Astrocyte (in vitro differentiated cells and primary cell): Measurements from ENCODE around the gene POGZ. TPM values are rescaled to one million over a fixed set of nuclear protein-coding genes. Genes with fewer than 3 reads are reported as not detected.

ENCODE experiments used
- DNase-seq: peaks from one replicate; pipeline ENCODE4 v3.0.0-alpha.2; 2010; ENCODE audit warnings: low read depth
- FAIRE-seq: peaks from 2 replicates; lab custom pipeline; 2011; peaks lifted over from hg19 to GRCh38; lab: Jason Lieb, UNC
- H2AFZ ChIP-seq: 2 replicates; pipeline ENCODE4 v1.6.0; 2012; ENCODE audit warnings: low read depth, low read length, inconsistent platforms
- H3K27ac ChIP-seq: 2 replicates; pipeline ENCODE4 v1.5.1; 2011; ENCODE audit warnings: low read depth, low read length, inconsistent platforms
- H3K27me3 ChIP-seq: 2 replicates; pipeline ENCODE4 v1.6.0; 2011; ENCODE audit warnings: low read length, inconsistent platforms; ENCODE audit not compliant: insufficient read depth
- H3K36me3 ChIP-seq: 2 replicates; pipeline ENCODE4 v1.5.1; 2011; ENCODE audit warnings: low read length, inconsistent platforms; ENCODE audit not compliant: insufficient read depth
- H3K4me1 ChIP-seq: 2 replicates; pipeline ENCODE4 v1.5.1; 2011; ENCODE audit warnings: low read length, inconsistent platforms; ENCODE audit not compliant: insufficient read depth
- H3K4me2 ChIP-seq: 2 replicates; pipeline ENCODE4 v1.6.0; 2012; ENCODE audit warnings: low read length, inconsistent platforms
- H3K4me3 ChIP-seq: 2 replicates; pipeline ENCODE4 v1.5.1; 2011; ENCODE audit warnings: low read depth, mild to moderate bottlenecking, low read length, inconsistent platforms; ENCODE audit not compliant: insufficient read depth
- H3K79me2 ChIP-seq: 2 replicates; pipeline ENCODE4 v1.6.0; 2012; ENCODE audit warnings: mild to moderate bottlenecking, low read length, inconsistent platforms; ENCODE audit not compliant: insufficient read depth
- H3K9ac ChIP-seq: 2 replicates; pipeline ENCODE4 v1.6.0; 2012; ENCODE audit warnings: mild to moderate bottlenecking, low read length, inconsistent platforms
- H3K9me3 ChIP-seq: 2 replicates; pipeline ENCODE4 v1.5.1; 2012; ENCODE audit warnings: low read depth, mild to moderate bottlenecking, low read length, inconsistent platforms; ENCODE audit not compliant: insufficient read depth
- H4K20me1 ChIP-seq: 2 replicates; pipeline ENCODE4 v1.6.0; 2012; ENCODE audit warnings: low read length, inconsistent platforms; ENCODE audit not compliant: insufficient read depth
- H3K27ac Mint-ChIP-seq: one replicate; pipeline ENCODE4 v1.8.0; 2021; ENCODE audit warnings: mild to moderate bottlenecking, mixed read lengths; ENCODE audit not compliant: unreplicated experiment
- H3K27me3 Mint-ChIP-seq: one replicate; pipeline ENCODE4 v1.8.0; 2021; ENCODE audit warnings: low read depth, mixed read lengths; ENCODE audit not compliant: unreplicated experiment
- H3K36me3 Mint-ChIP-seq: one replicate; pipeline ENCODE4 v1.8.0; 2021; ENCODE audit warnings: low read depth, mixed read lengths; ENCODE audit not compliant: unreplicated experiment
- H3K4me1 Mint-ChIP-seq: one replicate; pipeline ENCODE4 v1.8.0; 2021; ENCODE audit warnings: low read depth, mixed read lengths; ENCODE audit not compliant: unreplicated experiment
- H3K4me3 Mint-ChIP-seq: one replicate; pipeline ENCODE4 v1.8.0; 2021; ENCODE audit warnings: mild to moderate bottlenecking, moderate library complexity, mixed read lengths; ENCODE audit not compliant: unreplicated experiment
- H3K9me3 Mint-ChIP-seq: one replicate; pipeline ENCODE4 v1.8.0; 2021; ENCODE audit warnings: mild to moderate bottlenecking, mixed read lengths; ENCODE audit not compliant: unreplicated experiment
- EZH2 ChIP-seq: IDR thresholded peaks from 2 replicates; pipeline ENCODE4 v1.6.1; 2012; ENCODE audit warnings: mild to moderate bottlenecking, low read length, inconsistent platforms; ENCODE audit not compliant: insufficient read depth
- total RNA-seq: library from RNA; stranded (reverse); gene quantifications from 2 replicates; pipeline ENCODE4 v1.2.1, GENCODE V29; 2021
- TF ChIP-seq, protein P1 (sequence below): IDR thresholded peaks from 2 replicates; pipeline ENCODE4 v1.5.1; 2011; ENCODE audit warnings: low read depth, mild to moderate bottlenecking, inconsistent platforms, low read length, moderate library complexity; ENCODE audit not compliant: insufficient read depth

POGZ gene
- total RNA-seq, 1 donor from 2014 or later, result 63.9 TPM

DNA sequence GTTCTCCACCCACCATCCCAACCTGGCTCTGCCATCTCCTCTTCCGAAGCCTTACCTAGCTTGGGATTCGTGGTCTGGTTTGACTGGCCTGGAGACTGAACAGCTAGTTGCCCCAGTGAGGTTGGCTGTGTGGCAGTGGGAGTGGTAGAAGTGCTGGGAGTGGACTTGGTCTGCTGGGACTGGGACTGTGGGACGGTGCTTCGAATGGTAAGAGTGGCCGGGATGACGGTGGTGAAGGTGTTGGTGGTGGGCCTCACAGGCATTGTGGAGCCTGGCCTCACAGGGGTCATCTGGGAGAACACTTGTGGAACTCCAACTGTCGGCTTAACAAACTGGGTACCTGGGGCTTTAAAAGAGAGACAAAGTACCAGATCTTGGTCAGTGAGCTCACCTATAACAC, 31.2 kb downstream of the POGZ start:
- Histone ChIP-seq H3K4me1 (no peaks in the 10 kb centered on the region), H3K4me3 (no peak overlapping the region), H3K27ac (no peak overlapping the region), H3K9ac (no peak overlapping the region), H3K9me3 (no peaks in the 10 kb centered on the region), H2AFZ (no peak overlapping the region), H4K20me1 (peaks cover 27% of the 10 kb centered on the region), H3K27me3 (no peaks in the 10 kb centered on the region), H3K4me2 (no peak overlapping the region), H3K79me2 (peaks cover 42% of the 10 kb centered on the region), H3K36me3 (peaks cover 42% of the 10 kb centered on the region)
- H3K4me1 Mint-ChIP-seq, result peaks cover 7% of the 10 kb centered on the region
- FAIRE-seq (no peak), DNase-seq (no peak)
- H3K36me3 Mint-ChIP-seq, result peaks cover 14% of the 10 kb centered on the region
- H3K9me3 Mint-ChIP-seq, result no peaks in the 10 kb centered on the region
- H3K27me3 Mint-ChIP-seq, result no peaks in the 10 kb centered on the region
- H3K27ac Mint-ChIP-seq, result no peak overlapping the region
- TF ChIP-seq, protein P1, sequence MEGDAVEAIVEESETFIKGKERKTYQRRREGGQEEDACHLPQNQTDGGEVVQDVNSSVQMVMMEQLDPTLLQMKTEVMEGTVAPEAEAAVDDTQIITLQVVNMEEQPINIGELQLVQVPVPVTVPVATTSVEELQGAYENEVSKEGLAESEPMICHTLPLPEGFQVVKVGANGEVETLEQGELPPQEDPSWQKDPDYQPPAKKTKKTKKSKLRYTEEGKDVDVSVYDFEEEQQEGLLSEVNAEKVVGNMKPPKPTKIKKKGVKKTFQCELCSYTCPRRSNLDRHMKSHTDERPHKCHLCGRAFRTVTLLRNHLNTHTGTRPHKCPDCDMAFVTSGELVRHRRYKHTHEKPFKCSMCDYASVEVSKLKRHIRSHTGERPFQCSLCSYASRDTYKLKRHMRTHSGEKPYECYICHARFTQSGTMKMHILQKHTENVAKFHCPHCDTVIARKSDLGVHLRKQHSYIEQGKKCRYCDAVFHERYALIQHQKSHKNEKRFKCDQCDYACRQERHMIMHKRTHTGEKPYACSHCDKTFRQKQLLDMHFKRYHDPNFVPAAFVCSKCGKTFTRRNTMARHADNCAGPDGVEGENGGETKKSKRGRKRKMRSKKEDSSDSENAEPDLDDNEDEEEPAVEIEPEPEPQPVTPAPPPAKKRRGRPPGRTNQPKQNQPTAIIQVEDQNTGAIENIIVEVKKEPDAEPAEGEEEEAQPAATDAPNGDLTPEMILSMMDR, result no peak
- no peak for TF ChIP-seq EZH2
- no peak overlapping the region for H3K4me3 Mint-ChIP-seq

DNA sequence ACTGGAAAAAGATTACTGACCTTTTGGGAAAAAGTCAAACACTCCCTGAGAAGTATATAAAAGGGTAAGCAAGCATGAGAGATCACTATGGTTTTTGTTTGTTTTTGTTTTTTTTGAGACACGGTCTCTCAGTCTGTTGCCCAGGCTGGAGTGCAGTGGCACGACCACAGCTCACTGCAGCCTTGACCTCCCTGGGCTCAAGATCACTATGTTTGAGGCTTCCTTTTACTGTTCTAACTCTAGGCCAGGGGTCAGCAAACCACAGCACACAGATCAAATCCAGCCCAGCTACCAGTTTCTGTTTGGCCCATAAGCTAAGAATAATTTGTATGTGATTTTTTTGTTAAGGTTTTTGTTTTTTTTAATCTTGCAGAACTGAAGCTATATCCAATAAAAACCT, 34.2 kb downstream of the POGZ start:
- Mint-ChIP-seq H3K36me3 (peaks cover 14% of the 10 kb centered on the region), H3K27ac (no peak overlapping the region)
- peaks cover 10% of the 10 kb centered on the region for H4K20me1 ChIP-seq

DNA sequence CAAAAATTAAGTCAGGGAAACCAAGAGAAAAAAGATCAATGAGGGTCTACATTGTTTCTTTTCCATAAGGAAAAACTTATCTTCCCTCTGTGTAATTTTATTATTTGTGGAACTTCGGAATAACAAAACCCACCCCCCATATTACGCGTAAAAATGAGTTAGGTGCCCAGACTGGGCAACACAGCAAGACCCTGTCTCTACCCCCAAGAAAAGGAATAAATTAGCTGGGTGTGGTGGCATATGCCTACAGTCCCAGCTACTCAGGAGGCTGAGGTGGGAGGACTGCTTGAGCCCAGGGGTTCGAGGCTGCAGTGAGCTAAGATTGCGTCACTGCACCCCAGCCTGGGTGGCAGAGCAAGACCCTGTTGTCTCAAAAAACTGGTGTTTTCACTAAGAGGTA, 39.5 kb downstream of the POGZ start:
- Mint-ChIP-seq H3K4me3 (no peak overlapping the region), H3K9me3 (no peaks in the 10 kb centered on the region), H3K4me1 (no peaks in the 10 kb centered on the region), H3K36me3 (peaks cover 4% of the 10 kb centered on the region), H3K27me3 (no peaks in the 10 kb centered on the region), H3K27ac (no peak overlapping the region)
- peaks cover under 1% of the 10 kb centered on the region for H3K79me2 ChIP-seq
- peaks cover 3% of the 10 kb centered on the region for H4K20me1 ChIP-seq
- no peak overlapping the region for H3K9ac ChIP-seq
- no peak for TF ChIP-seq EZH2
- TF ChIP-seq, protein P1, result no peak
- no peak overlapping the region for H2AFZ ChIP-seq
- no peaks in the 10 kb centered on the region for H3K27me3 ChIP-seq
- no peaks in the 10 kb centered on the region for H3K4me1 ChIP-seq
- no peaks in the 10 kb centered on the region for H3K9me3 ChIP-seq
- no peak overlapping the region for H3K27ac ChIP-seq
- no peak overlapping the region for H3K4me3 ChIP-seq
- peaks cover 35% of the 10 kb centered on the region for H3K36me3 ChIP-seq
- no peak overlapping the region for H3K4me2 ChIP-seq
- DNase-seq (no peak), FAIRE-seq (no peak)

More for the DNA sequence above, 34.2 kb downstream of the POGZ start:
- DNase-seq, result no peak
- Histone ChIP-seq H3K4me1 (no peaks in the 10 kb centered on the region), H3K4me2 (no peak overlapping the region), H3K27me3 (no peaks in the 10 kb centered on the region), H3K36me3 (peaks cover 54% of the 10 kb centered on the region), H3K4me3 (no peak overlapping the region), H3K9me3 (no peaks in the 10 kb centered on the region), H3K79me2 (peaks cover 13% of the 10 kb centered on the region), H3K9ac (no peak overlapping the region), H3K27ac (no peak overlapping the region), H2AFZ (no peak overlapping the region)
- Mint-ChIP-seq H3K27me3 (no peaks in the 10 kb centered on the region), H3K4me3 (no peak overlapping the region), H3K9me3 (no peaks in the 10 kb centered on the region), H3K4me1 (peaks cover 5% of the 10 kb centered on the region)
- no peak for FAIRE-seq
- TF ChIP-seq, protein P1, result no peak
- no peak for TF ChIP-seq EZH2
